H9 (cell line): ENCODE measurements around the gene RNF213. TPM values are rescaled to one million over a fixed set of nuclear protein-coding genes. Genes with fewer than 3 reads are reported as not detected.

Experiments
- DNase-seq: peaks from one replicate; pipeline ENCODE4 v3.0.0-alpha.2; 2017
- H2AFZ ChIP-seq: one replicate; pipeline ENCODE4 v1.6.1; 2013; ENCODE audit warnings: mild to moderate bottlenecking, low read length, control low read depth, moderate library complexity
- H2AK5ac ChIP-seq: 2 replicates; pipeline ENCODE4 v1.6.1; 2013; ENCODE audit warnings: low read length, control low read depth, mixed read lengths; ENCODE audit not compliant: insufficient read length
- H2BK120ac ChIP-seq: one replicate; pipeline ENCODE4 v1.6.1; 2013; ENCODE audit warnings: low read depth, mild to moderate bottlenecking, low read length, control low read depth, inconsistent platforms; ENCODE audit not compliant: poor library complexity, severe bottlenecking
- H2BK12ac ChIP-seq: 2 replicates; pipeline ENCODE4 v1.6.1; 2013; ENCODE audit warnings: low read length, control low read depth, mixed read lengths, low read depth; ENCODE audit not compliant: insufficient read length
- H2BK15ac ChIP-seq: 2 replicates; pipeline ENCODE4 v1.6.1; 2013; ENCODE audit warnings: low read depth, low read length, control low read depth
- H2BK20ac ChIP-seq: one replicate; pipeline ENCODE4 v1.6.1; 2013; ENCODE audit warnings: low read depth, mild to moderate bottlenecking, low read length, control low read depth, inconsistent platforms; ENCODE audit not compliant: poor library complexity, severe bottlenecking
- H2BK5ac ChIP-seq: 2 replicates; pipeline ENCODE4 v1.6.1; 2013; ENCODE audit warnings: low read length, control low read depth, mixed read lengths; ENCODE audit not compliant: insufficient read length
- H3K14ac ChIP-seq: 2 replicates; pipeline ENCODE4 v1.6.1; 2013; ENCODE audit warnings: low read length, control low read depth; ENCODE audit not compliant: insufficient read depth
- H3K18ac ChIP-seq: 2 replicates; pipeline ENCODE4 v1.6.1; 2013; ENCODE audit warnings: low read depth, mild to moderate bottlenecking, mixed read lengths, low read length, control low read depth; ENCODE audit not compliant: insufficient read length
- H3K23ac ChIP-seq: 2 replicates; pipeline ENCODE4 v1.6.1; 2013; ENCODE audit warnings: low read length, control low read depth, mixed read lengths, low read depth; ENCODE audit not compliant: insufficient read length
- H3K23me2 ChIP-seq: 2 replicates; pipeline ENCODE4 v1.6.1; 2013; ENCODE audit warnings: low read depth, mild to moderate bottlenecking, mixed read lengths, low read length, control low read depth; ENCODE audit not compliant: insufficient read length, poor library complexity, severe bottlenecking
- H3K27ac ChIP-seq: 2 replicates; pipeline ENCODE4 v1.5.1; 2013; ENCODE audit warnings: low read length, control low read depth, mixed read lengths, low read depth; ENCODE audit not compliant: insufficient read length
- H3K27me3 ChIP-seq: 2 replicates; pipeline ENCODE4 v1.6.1; 2013; ENCODE audit warnings: low read length, control low read depth, inconsistent platforms; ENCODE audit not compliant: insufficient read depth
- H3K4ac ChIP-seq: 2 replicates; pipeline ENCODE4 v1.6.1; 2013; ENCODE audit warnings: low read depth, mild to moderate bottlenecking, control low read depth, inconsistent platforms, low read length, moderate library complexity
- H3K4me1 ChIP-seq: 2 replicates; pipeline ENCODE4 v1.6.1; 2013; ENCODE audit warnings: low read length, control low read depth, inconsistent platforms; ENCODE audit not compliant: insufficient read depth
- H3K4me2 ChIP-seq: 2 replicates; pipeline ENCODE4 v1.6.1; 2013; ENCODE audit warnings: low read length, control low read depth, mixed read lengths; ENCODE audit not compliant: insufficient read length, insufficient read depth
- H3K56ac ChIP-seq: 2 replicates; pipeline ENCODE4 v1.6.1; 2013; ENCODE audit warnings: low read depth, mild to moderate bottlenecking, mixed read lengths, low read length, control low read depth; ENCODE audit not compliant: insufficient read length
- H3K79me1 ChIP-seq: 2 replicates; pipeline ENCODE4 v1.6.1; 2013; ENCODE audit warnings: low read depth, mild to moderate bottlenecking, moderate library complexity, low read length, control low read depth, inconsistent platforms; ENCODE audit not compliant: insufficient read depth, poor library complexity, severe bottlenecking
- H3K79me2 ChIP-seq: 2 replicates; pipeline ENCODE4 v1.6.1; 2013; ENCODE audit warnings: low read length, control low read depth, inconsistent platforms; ENCODE audit not compliant: insufficient read depth
- H3K9ac ChIP-seq: 2 replicates; pipeline ENCODE4 v1.6.1; 2013; ENCODE audit warnings: low read length, control low read depth, mixed read lengths; ENCODE audit not compliant: insufficient read length; ENCODE audit errors: extremely low read depth
- H3K9me3 ChIP-seq: one replicate; pipeline ENCODE4 v1.6.1; 2013; ENCODE audit warnings: low read depth, low read length, inconsistent platforms; ENCODE audit not compliant: control insufficient read depth
- H3T11ph ChIP-seq: one replicate; pipeline ENCODE4 v1.6.1; 2013; ENCODE audit warnings: mild to moderate bottlenecking, low read length, control low read depth, inconsistent platforms
- H4K20me1 ChIP-seq: one replicate; pipeline ENCODE4 v1.6.1; 2013; ENCODE audit not compliant: control insufficient read depth, insufficient read length, insufficient read depth
- H4K5ac ChIP-seq: 2 replicates; pipeline ENCODE4 v1.6.1; 2013; ENCODE audit warnings: low read depth, mild to moderate bottlenecking, mixed read lengths, low read length, control low read depth; ENCODE audit not compliant: insufficient read length
- H4K8ac ChIP-seq: replicated peaks from 2 replicates; pipeline ENCODE4 v1.6.1; 2013; ENCODE audit warnings: low read length, control low read depth, mixed read lengths, low read depth; ENCODE audit not compliant: insufficient read length
- H4K91ac ChIP-seq: 2 replicates; pipeline ENCODE4 v1.6.1; 2013; ENCODE audit warnings: low read depth, mild to moderate bottlenecking, moderate library complexity, mixed read lengths, low read length, control low read depth; ENCODE audit not compliant: insufficient read length
- H3K27ac Mint-ChIP-seq, 3 experiments: 2 replicates in 2 of 3; 3 replicates in 1 of 3; pipeline ENCODE4 v1.8.0; 2020 to 2021; ENCODE audit warnings: mixed read lengths in 3 of 3, mild to moderate bottlenecking in 1 of 3, moderate library complexity in 1 of 3
- H3K27me3 Mint-ChIP-seq: 2 replicates; pipeline ENCODE4 v1.8.0; 2021; ENCODE audit warnings: low read depth, mild to moderate bottlenecking, moderate library complexity, mixed read lengths
- H3K36me3 Mint-ChIP-seq, 3 experiments: 2 replicates in 2 of 3; 3 replicates in 1 of 3; pipeline ENCODE4 v1.8.0; 2020 to 2021; ENCODE audit warnings: low read depth in 3 of 3, mixed read lengths in 3 of 3; ENCODE audit not compliant: insufficient read depth in 1 of 3
- H3K4me1 Mint-ChIP-seq, 2 experiments: 2 replicates each; pipeline ENCODE4 v1.8.0; 2020; ENCODE audit warnings: mixed read lengths in 2 of 2
- H3K4me3 Mint-ChIP-seq, 2 experiments: 2 replicates in 1 of 2; 3 replicates in 1 of 2; pipeline ENCODE4 v1.8.0; 2020 to 2021; ENCODE audit warnings: mild to moderate bottlenecking in 2 of 2, mixed read lengths in 2 of 2, moderate library complexity in 1 of 2
- H3K9me3 Mint-ChIP-seq, 2 experiments: 2 replicates in 1 of 2; 3 replicates in 1 of 2; pipeline ENCODE4 v1.8.0; 2020; ENCODE audit warnings: mild to moderate bottlenecking in 2 of 2, mixed read lengths in 2 of 2, moderate library complexity in 1 of 2
- WGBS: extraction: QIAGEN DNeasy Blood & Tissue Kit; methylation state at CpG from one replicate; pipeline ENCODE4 v1.1.7; 2013; ENCODE audit warnings: missing lambda C conversion rate, low lambda C conversion rate, mixed read lengths; ENCODE audit not compliant: insufficient read length; ENCODE audit errors: extremely low coverage; 5-methylcytosine and 5-hydroxymethylcytosine counted together
- total RNA-seq: library from RNA; stranded (reverse); gene quantifications from 2 replicates; pipeline ENCODE4 v1.2.1, GENCODE V29; 2021
- TF ChIP-seq, protein P1 (sequence below): fragments of 200-600 bp; sonication (generic); conservative IDR thresholded peaks from 3 replicates; pipeline ENCODE4 v1.8.0; 2021; ENCODE audit warnings: antibody characterized with exemption, mild to moderate bottlenecking

The RNF213 gene
- total RNA-seq, 1 experiment from 2014 or later = 34.3 TPM

GRCh38 chr17:80316927-80317705 lies 56.5 kb downstream of the RNF213 start:
- Histone ChIP-seq H3K23ac (no peak overlapping the region), H2BK15ac (no peak overlapping the region), H3K27ac (no peak overlapping the region), H3K9me3 (no peaks in the 10 kb centered on the region), H4K5ac (no peak overlapping the region), H3K14ac (no peak overlapping the region), H2BK20ac (no peak overlapping the region), H2BK12ac (no peak overlapping the region), H3K23me2 (peaks cover 4% of the 10 kb centered on the region), H3K9ac (no peak overlapping the region), H2AK5ac (no peak overlapping the region), H3K79me1 (no peaks in the 10 kb centered on the region), H2BK120ac (no peak overlapping the region), H2AFZ (no peak overlapping the region), H4K8ac (no peak overlapping the region), H3K4ac (no peak overlapping the region), H3K27me3 (no peaks in the 10 kb centered on the region), H3K18ac (no peak overlapping the region), H3K4me2 (no peak overlapping the region), H3K56ac (no peak overlapping the region), H3K4me1 (no peaks in the 10 kb centered on the region), H4K91ac (no peak overlapping the region), H4K20me1 (peaks cover 3% of the 10 kb centered on the region), H2BK5ac (no peak overlapping the region), H3K79me2 (no peaks in the 10 kb centered on the region), H3T11ph (no peak overlapping the region)
- DNase-seq = no peak
- peaks cover 4 to 7% of the 10 kb centered on the region in 2 experiments; a peak in 4 of 5 replicates for H3K9me3 Mint-ChIP-seq
- H3K4me3 Mint-ChIP-seq = no peak overlapping the region
- no peaks in the 10 kb centered on the region; the same call in 1 of the 2 replicates for H3K27me3 Mint-ChIP-seq
- TF ChIP-seq, protein P1, sequence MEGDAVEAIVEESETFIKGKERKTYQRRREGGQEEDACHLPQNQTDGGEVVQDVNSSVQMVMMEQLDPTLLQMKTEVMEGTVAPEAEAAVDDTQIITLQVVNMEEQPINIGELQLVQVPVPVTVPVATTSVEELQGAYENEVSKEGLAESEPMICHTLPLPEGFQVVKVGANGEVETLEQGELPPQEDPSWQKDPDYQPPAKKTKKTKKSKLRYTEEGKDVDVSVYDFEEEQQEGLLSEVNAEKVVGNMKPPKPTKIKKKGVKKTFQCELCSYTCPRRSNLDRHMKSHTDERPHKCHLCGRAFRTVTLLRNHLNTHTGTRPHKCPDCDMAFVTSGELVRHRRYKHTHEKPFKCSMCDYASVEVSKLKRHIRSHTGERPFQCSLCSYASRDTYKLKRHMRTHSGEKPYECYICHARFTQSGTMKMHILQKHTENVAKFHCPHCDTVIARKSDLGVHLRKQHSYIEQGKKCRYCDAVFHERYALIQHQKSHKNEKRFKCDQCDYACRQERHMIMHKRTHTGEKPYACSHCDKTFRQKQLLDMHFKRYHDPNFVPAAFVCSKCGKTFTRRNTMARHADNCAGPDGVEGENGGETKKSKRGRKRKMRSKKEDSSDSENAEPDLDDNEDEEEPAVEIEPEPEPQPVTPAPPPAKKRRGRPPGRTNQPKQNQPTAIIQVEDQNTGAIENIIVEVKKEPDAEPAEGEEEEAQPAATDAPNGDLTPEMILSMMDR = no peak
- no peak overlapping the region for H3K27ac Mint-ChIP-seq
- WGBS = no CpG with 5 or more reads among the region's 26 CpGs
- H3K4me1 Mint-ChIP-seq = no peaks in the 10 kb centered on the region
- peaks cover 45 to 68% (median 66%) of the 10 kb centered on the region in 3 experiments; a peak in 6 of 7 replicates for H3K36me3 Mint-ChIP-seq
